GM12874 (cell line): Measurements from ENCODE around the gene NPAS3.

ENCODE experiments used
- CTCF ChIP-seq: IDR thresholded peaks from 2 replicates; pipeline ENCODE4 v1.5.1; 2011; ENCODE audit warnings: low read depth, mild to moderate bottlenecking, control low read depth, low read length, moderate library complexity; ENCODE audit not compliant: insufficient read depth

NPAS3 gene

GRCh38 chr14:33362934-33363333 lies 424.3 kb downstream of the NPAS3 start:
- TF ChIP-seq CTCF: no peak

- TF ChIP-seq CTCF: no peak
These were observed 425.0 kb downstream of the NPAS3 start for GRCh38 chr14:33363682-33364081.

- TF ChIP-seq CTCF: no peak
These were observed 425.8 kb downstream of the NPAS3 start for GRCh38 chr14:33364466-33364865.

- TF ChIP-seq CTCF: no peak
These were observed 430.4 kb downstream of the NPAS3 start for GRCh38 chr14:33369041-33369440.

GRCh38 chr14:33369972-33370371 lies 431.3 kb downstream of the NPAS3 start:
- no peak for TF ChIP-seq CTCF

- no peak for TF ChIP-seq CTCF
These were observed 431.7 kb downstream of the NPAS3 start for GRCh38 chr14:33370426-33370825.

- TF ChIP-seq CTCF: no peak
These were observed 436.5 kb downstream of the NPAS3 start for GRCh38 chr14:33375196-33375595.

GRCh38 chr14:33375786-33376185 lies 437.1 kb downstream of the NPAS3 start:
- TF ChIP-seq CTCF: no peak
